Uterus (tissue), 2 donors: ENCODE measurements around the gene KRT15.

Source experiments
- CTCF ChIP-seq, 4 experiments: fragments of 200-600 bp in 2 of 4; fragments of 450-650 bp in 2 of 4; sonication (generic) in 2 of 4; IDR thresholded peaks; one replicate each; pipeline ENCODE4 v1.5.1; 2016 to 2019; ENCODE audit warnings: antibody characterized with exemption in 4 of 4, mild to moderate bottlenecking in 2 of 4, moderate library complexity in 1 of 4
- POLR2A ChIP-seq, 2 donors: fragments of 450-650 bp; IDR thresholded peaks; one replicate each; pipeline ENCODE4 v1.6.1; 2016; ENCODE audit warnings: antibody characterized with exemption in 2 of 2, mild to moderate bottlenecking in 1 of 2, moderate library complexity in 1 of 2

DNA sequence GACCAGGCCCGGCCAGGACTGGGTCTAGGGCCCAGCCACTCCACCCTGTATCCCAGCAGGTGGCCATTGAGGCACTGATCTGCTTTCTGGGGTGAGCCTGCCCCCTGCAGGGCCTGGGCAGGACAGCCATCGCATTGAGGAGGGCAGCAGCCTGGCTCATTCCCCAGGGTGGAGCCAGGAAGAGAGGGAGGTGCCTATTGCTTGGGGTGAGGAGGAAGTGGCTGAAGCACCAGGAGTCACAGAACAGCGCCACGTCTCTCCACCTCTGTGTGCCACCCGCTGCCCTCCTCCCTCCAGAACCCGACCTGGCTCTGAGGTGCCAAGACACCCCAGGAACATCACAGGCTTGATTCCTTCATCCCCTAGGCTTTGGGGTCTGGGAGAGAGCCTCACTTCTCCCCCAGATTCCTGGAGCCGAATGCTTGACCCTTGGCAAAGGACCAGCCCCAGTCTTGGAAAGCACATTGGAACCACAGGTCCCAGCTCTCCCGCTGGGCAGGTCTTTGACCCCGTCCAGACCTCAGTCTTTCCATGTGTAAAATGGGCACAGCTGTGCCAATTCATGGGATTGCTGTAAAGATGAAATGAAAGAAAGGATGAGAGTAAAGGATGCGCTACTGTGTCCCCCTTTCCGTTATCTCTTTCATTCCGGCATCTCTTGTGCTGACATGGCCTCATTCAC lies 21.7 kb downstream of the KRT15 start:
- peak; percentile 7 to 48 (median 25) for TF ChIP-seq CTCF (IDR thresholded peaks at IDR 0.05)
- TF ChIP-seq POLR2A (IDR thresholded peaks at IDR 0.05) = no peak
